GM12801 (cell line): Measurements from ENCODE around the gene LAMA5.

Source experiments
- TF ChIP-seq, protein P1 (sequence below): IDR thresholded peaks from one replicate; pipeline ENCODE4 v1.5.1; 2011; ENCODE audit warnings: control low read depth; ENCODE audit not compliant: insufficient read length; ENCODE audit errors: extremely low read depth

The LAMA5 gene

DNA sequence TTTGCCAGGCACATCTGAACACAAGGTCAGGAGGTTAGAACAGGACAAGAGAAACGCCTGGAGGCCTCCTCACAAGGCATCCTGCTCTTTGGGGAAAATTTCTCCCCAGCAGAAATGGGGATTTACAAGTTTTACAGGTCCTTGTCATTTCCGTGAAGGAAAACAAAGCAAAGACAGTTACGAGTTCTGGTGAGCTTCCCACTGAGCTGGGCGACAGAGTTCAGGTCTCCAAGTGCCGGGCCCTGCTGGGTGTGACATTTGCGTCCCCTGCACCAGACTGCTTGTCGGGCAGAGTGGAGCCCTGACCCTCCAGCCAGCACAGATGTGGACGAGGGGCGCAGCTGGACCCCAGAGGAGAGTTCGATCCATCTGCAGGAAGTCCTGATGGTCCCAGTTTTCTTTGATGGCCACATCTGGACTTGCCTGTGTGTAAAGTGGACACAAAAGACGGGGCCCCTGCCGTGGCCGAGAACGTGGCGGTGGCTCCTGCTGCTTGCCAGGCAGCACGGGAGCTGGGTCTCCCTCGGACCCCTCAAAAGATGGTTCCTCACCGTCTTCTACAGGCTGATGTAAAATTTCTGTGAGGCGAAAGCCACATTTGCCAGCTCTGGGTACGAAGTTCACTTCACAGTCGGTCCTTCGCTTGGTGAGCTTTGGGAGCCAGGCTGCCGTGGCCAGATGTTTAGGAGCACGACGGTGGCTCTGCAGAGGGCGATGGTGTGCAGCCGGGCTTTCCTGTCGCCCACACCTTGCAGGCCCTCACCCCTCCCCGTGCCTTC, 69.5 kb downstream of the LAMA5 start:
- TF ChIP-seq, protein P1, sequence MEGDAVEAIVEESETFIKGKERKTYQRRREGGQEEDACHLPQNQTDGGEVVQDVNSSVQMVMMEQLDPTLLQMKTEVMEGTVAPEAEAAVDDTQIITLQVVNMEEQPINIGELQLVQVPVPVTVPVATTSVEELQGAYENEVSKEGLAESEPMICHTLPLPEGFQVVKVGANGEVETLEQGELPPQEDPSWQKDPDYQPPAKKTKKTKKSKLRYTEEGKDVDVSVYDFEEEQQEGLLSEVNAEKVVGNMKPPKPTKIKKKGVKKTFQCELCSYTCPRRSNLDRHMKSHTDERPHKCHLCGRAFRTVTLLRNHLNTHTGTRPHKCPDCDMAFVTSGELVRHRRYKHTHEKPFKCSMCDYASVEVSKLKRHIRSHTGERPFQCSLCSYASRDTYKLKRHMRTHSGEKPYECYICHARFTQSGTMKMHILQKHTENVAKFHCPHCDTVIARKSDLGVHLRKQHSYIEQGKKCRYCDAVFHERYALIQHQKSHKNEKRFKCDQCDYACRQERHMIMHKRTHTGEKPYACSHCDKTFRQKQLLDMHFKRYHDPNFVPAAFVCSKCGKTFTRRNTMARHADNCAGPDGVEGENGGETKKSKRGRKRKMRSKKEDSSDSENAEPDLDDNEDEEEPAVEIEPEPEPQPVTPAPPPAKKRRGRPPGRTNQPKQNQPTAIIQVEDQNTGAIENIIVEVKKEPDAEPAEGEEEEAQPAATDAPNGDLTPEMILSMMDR = no peak

DNA sequence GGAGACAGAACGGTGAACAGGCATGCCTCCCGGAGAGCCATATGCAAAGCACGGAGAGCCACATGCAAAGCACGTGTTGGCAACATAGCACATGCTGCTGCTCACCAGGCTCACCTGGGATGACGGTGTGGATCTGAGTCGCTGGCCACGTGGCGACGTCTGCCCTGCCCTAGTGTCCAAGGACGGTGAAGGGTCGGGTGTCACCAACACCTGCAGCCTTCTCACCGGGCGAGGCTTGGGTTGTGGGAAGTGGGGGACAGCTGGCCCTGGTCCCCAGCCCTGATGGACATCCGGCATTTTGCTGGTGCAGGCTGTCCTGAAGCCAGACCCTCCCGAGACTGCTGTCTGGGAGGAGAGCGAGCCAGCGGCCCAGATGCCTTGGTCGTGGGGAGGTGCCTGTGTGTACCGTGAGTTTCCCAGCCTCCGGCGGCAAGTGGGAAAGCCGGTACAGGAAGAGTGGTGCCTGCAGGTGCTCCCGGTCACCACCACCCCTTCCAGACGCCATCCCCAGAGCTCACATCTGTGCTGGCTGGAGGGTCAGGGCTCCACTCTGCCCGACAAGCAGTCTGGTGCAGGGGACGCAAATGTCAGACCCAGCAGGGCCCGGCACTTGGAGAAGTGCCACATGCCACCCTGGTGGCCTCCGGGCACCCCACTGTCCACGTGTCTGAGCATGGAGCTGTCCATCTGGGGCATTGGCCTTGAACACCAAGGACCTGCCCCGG, 70.2 kb downstream of the LAMA5 start:
- TF ChIP-seq, protein P1 = no peak

DNA sequence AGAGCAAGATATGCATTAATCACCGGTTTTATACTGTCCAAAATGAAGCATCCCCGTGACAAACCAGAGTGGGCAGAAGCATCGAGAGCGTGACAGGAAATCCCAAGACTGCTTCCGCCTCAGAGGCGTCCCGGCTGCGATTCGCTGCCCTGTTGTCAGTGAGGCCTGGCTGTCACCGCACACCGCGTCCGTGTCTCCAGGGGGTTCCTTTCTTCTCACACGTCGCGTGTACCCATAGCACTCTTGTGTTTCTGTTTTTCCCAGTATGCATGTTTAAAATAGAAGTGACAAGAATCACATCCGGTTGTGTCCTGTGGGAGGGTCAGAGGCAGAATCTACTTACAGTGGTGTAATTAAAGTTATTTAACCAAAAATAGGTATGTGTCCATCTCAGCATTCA, 72.6 kb downstream of the LAMA5 start:
- TF ChIP-seq, protein P1 = no peak

DNA sequence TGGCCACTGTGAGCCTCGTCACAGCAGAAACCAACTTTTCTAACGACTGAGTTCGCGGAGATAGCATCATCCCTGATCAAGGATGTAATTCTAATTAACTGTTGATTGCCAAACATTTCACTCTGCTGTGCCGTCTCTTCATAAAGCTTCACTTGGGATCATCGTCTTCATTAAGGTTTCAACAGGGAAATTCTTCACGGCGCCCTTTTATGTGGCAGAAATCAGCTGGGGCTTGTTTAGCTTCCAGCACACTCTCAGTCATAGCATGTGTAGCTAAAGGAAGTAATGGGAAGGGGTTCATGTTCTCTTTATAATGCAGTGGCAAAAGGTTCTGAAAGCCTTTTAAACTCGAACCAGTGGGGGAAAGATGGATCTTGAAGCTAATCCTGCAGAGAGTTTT, 73.2 kb downstream of the LAMA5 start:
- TF ChIP-seq, protein P1 = no peak

DNA sequence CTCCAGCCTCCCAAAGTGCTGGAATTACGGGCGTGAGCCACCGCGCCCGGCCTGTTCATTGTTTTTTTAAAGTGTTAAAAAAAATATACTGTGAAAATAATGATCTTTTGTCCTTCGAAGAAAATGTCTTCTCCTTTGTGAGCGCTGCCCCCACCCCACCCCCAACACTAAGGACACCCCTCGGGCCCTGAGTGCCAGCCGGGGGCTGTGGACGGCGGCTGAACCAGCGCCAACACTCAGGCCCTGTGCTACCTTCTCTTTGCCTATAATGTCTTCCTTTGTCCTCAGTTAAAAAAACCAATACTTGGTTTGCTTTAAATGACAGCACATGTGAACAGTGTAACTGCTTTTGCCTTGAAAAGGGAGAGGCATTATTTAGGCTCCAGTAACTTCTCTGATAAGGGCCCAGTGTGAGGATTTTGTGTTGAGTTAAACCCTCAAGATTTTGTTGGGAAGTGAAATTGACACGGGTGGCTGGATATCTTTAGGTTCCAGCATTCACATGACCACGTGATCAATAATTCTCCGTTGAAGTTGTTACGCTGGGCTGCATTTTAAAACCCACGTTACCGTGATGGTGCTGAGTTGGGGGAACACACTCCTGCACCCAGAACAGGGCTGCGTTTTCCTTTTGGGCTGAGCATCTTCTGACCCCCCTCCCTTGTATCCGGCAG, 73.9 kb downstream of the LAMA5 start:
- TF ChIP-seq, protein P1 = no peak

DNA sequence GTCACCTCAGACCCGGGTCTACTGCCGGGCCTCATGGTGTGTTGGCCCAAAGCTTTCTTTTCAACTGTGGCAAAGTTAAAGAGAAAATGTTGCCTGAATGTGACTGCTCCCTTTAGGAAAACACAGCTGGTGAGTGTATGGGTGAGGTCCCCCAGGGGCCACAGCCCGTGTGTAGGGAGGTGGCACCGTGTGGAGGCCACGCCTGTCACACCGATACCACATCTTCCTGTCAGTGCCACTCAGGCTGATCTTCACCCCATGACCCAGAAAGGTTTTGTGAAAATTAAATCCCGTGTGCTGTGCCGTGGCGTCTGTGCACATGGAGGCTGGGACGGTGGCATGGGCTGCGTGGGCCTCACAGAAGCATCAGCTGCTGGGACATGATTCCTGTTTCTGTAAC, 75.0 kb downstream of the LAMA5 start:
- TF ChIP-seq, protein P1 = no peak

DNA sequence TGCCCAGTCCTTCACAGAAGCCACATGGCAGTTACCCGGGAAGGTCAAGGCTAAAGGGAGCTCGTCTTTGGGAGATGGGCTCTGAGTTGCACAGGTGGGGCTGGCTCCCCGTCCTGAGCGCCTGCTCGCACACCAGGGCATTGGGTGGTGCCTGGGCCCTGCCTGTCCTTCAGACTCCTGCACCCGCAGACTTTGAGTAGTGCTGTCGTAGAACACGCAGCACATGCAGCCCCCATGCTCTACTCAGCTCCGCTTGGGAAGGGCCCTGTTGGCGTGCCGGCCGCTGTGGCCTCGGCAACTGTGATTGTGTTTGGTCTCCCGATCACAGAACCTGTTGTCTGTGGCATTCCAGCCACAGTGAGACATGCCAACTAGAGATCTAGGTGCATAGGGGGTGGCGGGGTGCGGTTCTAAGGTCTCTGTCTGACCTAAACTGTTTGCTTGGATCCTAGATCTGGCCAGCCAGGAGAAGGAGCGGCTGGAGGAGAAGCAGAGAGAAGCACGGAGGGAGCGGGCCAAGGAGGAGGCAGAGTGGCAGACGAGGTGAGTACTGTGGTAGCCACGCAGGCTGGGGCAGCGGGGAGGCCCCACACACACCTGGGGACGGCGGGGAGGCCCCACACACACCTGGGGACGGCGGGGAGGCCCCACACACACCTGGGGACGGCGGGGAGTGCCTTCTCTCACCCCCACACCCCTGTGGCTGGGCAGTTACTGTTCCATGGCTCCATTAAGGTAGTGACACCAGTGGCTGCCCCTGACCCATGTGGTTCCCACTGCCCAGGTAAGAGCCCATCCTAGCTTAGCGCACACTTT, 75.7 kb downstream of the LAMA5 start:
- TF ChIP-seq, protein P1 = no peak
